Amygdala (tissue), 56 donors: ENCODE data around the gene AJAP1.
A peak's percentile ranks its signal among the peaks of the same experiment; 100 is the strongest.

ENCODE experiments used
- DNase-seq, 56 donors: peaks; one replicate each; lab custom pipeline; 2025; lab: John Stamatoyannopoulos, UW

AJAP1 gene

GRCh38 chr1:4797429-4797828, 143.0 kb downstream of the AJAP1 start:
- DNase-seq: no peak

- DNase-seq: peak in 45 of 56 donors; percentile 13 to 83 (median 58)
Measured at GRCh38 chr1:4801192-4801924, 146.9 kb downstream of the AJAP1 start.

- no peak for DNase-seq
Measured at GRCh38 chr1:4802024-4802423, 147.6 kb downstream of the AJAP1 start.

GRCh38 chr1:4803335-4803734, 148.9 kb downstream of the AJAP1 start:
- DNase-seq: no peak

- DNase-seq: no peak
Measured at GRCh38 chr1:4805987-4806386, 151.6 kb downstream of the AJAP1 start.

- no peak for DNase-seq
Measured at GRCh38 chr1:4820543-4820942, 166.1 kb downstream of the AJAP1 start.

GRCh38 chr1:4825800-4826450, 171.5 kb downstream of the AJAP1 start:
- peak in 19 of 56 donors; percentile 2 to 59 (median 11) for DNase-seq

- DNase-seq: no peak
Measured at GRCh38 chr1:4830707-4831106, 176.3 kb downstream of the AJAP1 start.

- DNase-seq: no peak
Measured at GRCh38 chr1:4836574-4836973, 182.2 kb downstream of the AJAP1 start.

- DNase-seq: no peak
Measured at GRCh38 chr1:4837031-4837600, 182.7 kb downstream of the AJAP1 start.

- DNase-seq: no peak
Measured at GRCh38 chr1:4837752-4838151, 183.3 kb downstream of the AJAP1 start.

GRCh38 chr1:4838231-4838630, 183.8 kb downstream of the AJAP1 start:
- no peak for DNase-seq
